Mesenchymal stem cell (in vitro differentiated cells and primary cell): ENCODE data around the gene RPS6KA1.

Source experiments
- DNase-seq: peaks from one replicate; pipeline ENCODE4 v3.0.0-alpha.2; 2013
- H2AFZ ChIP-seq: one replicate; pipeline ENCODE4 v1.6.1; 2013; ENCODE audit warnings: low read depth, mild to moderate bottlenecking, control low read depth, inconsistent platforms, low read length, moderate library complexity
- H2AK5ac ChIP-seq: 2 replicates; pipeline ENCODE4 v1.6.1; 2013; ENCODE audit warnings: low read length, moderate library complexity, mild to moderate bottlenecking, inconsistent platforms; ENCODE audit not compliant: severe bottlenecking
- H2BK120ac ChIP-seq: one replicate; pipeline ENCODE4 v1.6.1; 2013; ENCODE audit warnings: low read depth, mild to moderate bottlenecking, inconsistent platforms, low read length, moderate library complexity
- H2BK12ac ChIP-seq, 2 experiments: one replicate each; pipeline ENCODE4 v1.6.1; 2013; ENCODE audit warnings: inconsistent platforms in 2 of 2, low read length in 2 of 2, mild to moderate bottlenecking in 2 of 2, moderate library complexity in 2 of 2, control low read depth in 1 of 2
- H2BK15ac ChIP-seq: one replicate; pipeline ENCODE4 v1.6.1; 2013; ENCODE audit warnings: mild to moderate bottlenecking, low read depth, inconsistent platforms; ENCODE audit not compliant: poor library complexity, severe bottlenecking
- H2BK5ac ChIP-seq: 2 replicates; pipeline ENCODE4 v1.6.1; 2013; ENCODE audit warnings: low read depth, mild to moderate bottlenecking, low read length, control low read depth, inconsistent platforms; ENCODE audit not compliant: poor library complexity, severe bottlenecking
- H3K14ac ChIP-seq, 2 experiments: one replicate each; pipeline ENCODE4 v1.6.1; 2013; ENCODE audit warnings: inconsistent platforms in 2 of 2, low read length in 2 of 2, control low read depth in 1 of 2, mild to moderate bottlenecking in 1 of 2, moderate library complexity in 1 of 2
- H3K18ac ChIP-seq, 2 experiments: one replicate each; pipeline ENCODE4 v1.6.1; 2013; ENCODE audit warnings: inconsistent platforms in 2 of 2, low read length in 2 of 2, control low read depth in 1 of 2, low read depth in 1 of 2, mild to moderate bottlenecking in 1 of 2
- H3K23ac ChIP-seq, 2 experiments: one replicate each; pipeline ENCODE4 v1.6.1; 2013; ENCODE audit warnings: inconsistent platforms in 2 of 2, low read length in 2 of 2, mild to moderate bottlenecking in 2 of 2, moderate library complexity in 2 of 2, control low read depth in 1 of 2
- H3K27ac ChIP-seq: 2 replicates; pipeline ENCODE4 v1.5.1; 2013; ENCODE audit warnings: mild to moderate bottlenecking, moderate library complexity, low read length, control low read depth, inconsistent platforms; ENCODE audit not compliant: poor library complexity, severe bottlenecking
- H3K27me3 ChIP-seq, 2 experiments: 2 replicates each; pipeline versions ENCODE4 v1.6.1 to v1.7.0; 2013; ENCODE audit warnings: low read length in 2 of 2, mild to moderate bottlenecking in 2 of 2, moderate library complexity in 2 of 2, control low read depth in 1 of 2, inconsistent platforms in 1 of 2; ENCODE audit not compliant: control insufficient read depth in 1 of 2, insufficient read depth in 1 of 2
- H3K36me3 ChIP-seq, 2 experiments: 2 replicates each; pipeline versions ENCODE4 v1.6.1 to v1.7.0; 2013; ENCODE audit warnings: low read length in 2 of 2, control low read depth in 1 of 2, inconsistent platforms in 1 of 2, low read depth in 1 of 2, mild to moderate bottlenecking in 1 of 2; ENCODE audit not compliant: insufficient read depth in 2 of 2, control insufficient read depth in 1 of 2
- H3K4ac ChIP-seq, 2 experiments: one replicate each; pipeline ENCODE4 v1.6.1; 2013; ENCODE audit warnings: inconsistent platforms in 2 of 2, low read length in 2 of 2, mild to moderate bottlenecking in 2 of 2, moderate library complexity in 2 of 2, control low read depth in 1 of 2, low read depth in 1 of 2
- H3K4me1 ChIP-seq: 2 replicates; pipeline ENCODE4 v1.6.1; 2013; ENCODE audit warnings: low read depth, low read length, control low read depth; ENCODE audit not compliant: control insufficient read depth, insufficient read depth
- H3K4me2 ChIP-seq: 2 replicates; pipeline ENCODE4 v1.6.1; 2013; ENCODE audit warnings: low read length, mild to moderate bottlenecking, inconsistent platforms; ENCODE audit not compliant: poor library complexity, severe bottlenecking
- H3K4me3 ChIP-seq, 2 experiments: 2 replicates each; pipeline versions ENCODE4 v1.5.1 to v1.7.0; 2013; ENCODE audit warnings: low read length in 2 of 2, mild to moderate bottlenecking in 2 of 2, control low read depth in 1 of 2, low read depth in 1 of 2; ENCODE audit not compliant: insufficient read depth in 1 of 2
- H3K79me1 ChIP-seq: replicated peaks from 2 replicates; pipeline ENCODE4 v1.6.1; 2013; ENCODE audit warnings: mild to moderate bottlenecking, control low read depth, low read length, inconsistent platforms; ENCODE audit not compliant: poor library complexity, severe bottlenecking
- H3K9ac ChIP-seq: 2 replicates; pipeline ENCODE4 v1.7.0; 2013; ENCODE audit warnings: mild to moderate bottlenecking, low read length, moderate library complexity
- H3K9me3 ChIP-seq: 2 replicates; pipeline ENCODE4 v1.7.0; 2013; ENCODE audit warnings: mild to moderate bottlenecking, low read length; ENCODE audit not compliant: control insufficient read depth
- H4K8ac ChIP-seq: one replicate; pipeline ENCODE4 v1.6.1; 2013; ENCODE audit warnings: inconsistent platforms, mild to moderate bottlenecking, low read length, moderate library complexity
- H4K91ac ChIP-seq: one replicate; pipeline ENCODE4 v1.6.1; 2013; ENCODE audit warnings: mild to moderate bottlenecking, low read length, inconsistent platforms
- WGBS: methylation state at CpG from one replicate; pipeline ENCODE4 v1.1.7; 2013; ENCODE audit warnings: mixed read lengths; 5-methylcytosine and 5-hydroxymethylcytosine counted together

RPS6KA1 gene

GRCh38 chr1:26493267-26493666 lies 36.3 kb upstream of the RPS6KA1 start:
- H3K18ac ChIP-seq, result no peak overlapping the region
- H4K91ac ChIP-seq, result no peak overlapping the region
- no peak for DNase-seq
- no peak overlapping the region for H3K4ac ChIP-seq
- H2BK15ac ChIP-seq, result no peak overlapping the region
- H3K4me1 ChIP-seq, result no peaks in the 10 kb centered on the region
- H3K79me1 ChIP-seq, result no peaks in the 10 kb centered on the region
- 94% methylated on average over 2 of the region's 3 CpGs for WGBS
- H2BK12ac ChIP-seq, result no peak overlapping the region
- H2BK120ac ChIP-seq, result no peak overlapping the region
- H4K8ac ChIP-seq, result no peak overlapping the region
- no peak overlapping the region for H3K14ac ChIP-seq
- no peak overlapping the region for H3K9ac ChIP-seq
- no peak overlapping the region for H3K4me3 ChIP-seq
- H3K27ac ChIP-seq, result no peak overlapping the region
- no peak overlapping the region for H2AFZ ChIP-seq
- H3K27me3 ChIP-seq, result peaks cover 6% of the 10 kb centered on the region in 2 experiments
- H3K36me3 ChIP-seq, result no peaks in the 10 kb centered on the region
- H3K9me3 ChIP-seq, result no peaks in the 10 kb centered on the region
- no peak overlapping the region for H3K23ac ChIP-seq
- H2AK5ac ChIP-seq, result no peak overlapping the region
- no peak overlapping the region for H2BK5ac ChIP-seq
- H3K4me2 ChIP-seq, result no peak overlapping the region

- Histone ChIP-seq H3K27ac (no peak overlapping the region), H2AK5ac (no peak overlapping the region), H4K91ac (no peak overlapping the region), H3K9me3 (no peaks in the 10 kb centered on the region), H3K18ac (no peak overlapping the region), H2BK15ac (no peak overlapping the region), H3K79me1 (no peaks in the 10 kb centered on the region), H4K8ac (no peak overlapping the region), H3K14ac (no peak overlapping the region), H3K4me1 (no peaks in the 10 kb centered on the region), H2BK12ac (no peak overlapping the region), H2AFZ (no peak overlapping the region), H3K27me3 (peaks cover 6% of the 10 kb centered on the region in 2 experiments), H2BK5ac (no peak overlapping the region), H2BK120ac (no peak overlapping the region), H3K23ac (no peak overlapping the region), H3K9ac (no peak overlapping the region), H3K4me2 (no peak overlapping the region), H3K36me3 (no peaks in the 10 kb centered on the region), H3K4me3 (no peak overlapping the region), H3K4ac (no peak overlapping the region)
- 94% methylated on average over 2 of the region's 3 CpGs for whole genome bisulfite sequencing
- DNase-seq, result no peak
Measured at GRCh38 chr1:26493938-26494337, 35.6 kb upstream of the RPS6KA1 start.

GRCh38 chr1:26496861-26497260 lies 32.7 kb upstream of the RPS6KA1 start:
- Histone ChIP-seq H3K27ac (no peak overlapping the region), H3K9me3 (no peaks in the 10 kb centered on the region), H2BK15ac (no peak overlapping the region), H3K27me3 (peaks cover 3 to 6% of the 10 kb centered on the region in 2 experiments), H2BK12ac (no peak overlapping the region), H3K36me3 (no peaks in the 10 kb centered on the region), H4K91ac (no peak overlapping the region), H3K4me2 (no peak overlapping the region), H2AFZ (no peak overlapping the region), H3K79me1 (peaks cover 3% of the 10 kb centered on the region), H2AK5ac (no peak overlapping the region), H3K14ac (no peak overlapping the region), H3K23ac (no peak overlapping the region), H4K8ac (no peak overlapping the region), H3K18ac (no peak overlapping the region), H3K4me1 (peaks cover 3% of the 10 kb centered on the region), H3K4me3 (no peak overlapping the region), H2BK5ac (no peak overlapping the region), H3K4ac (no peak overlapping the region), H3K9ac (no peak overlapping the region), H2BK120ac (no peak overlapping the region)
- peak; percentile 23 for DNase-seq
- 62% methylated on average over 4 of the region's 4 CpGs for WGBS

GRCh38 chr1:26498894-26499293 lies 30.7 kb upstream of the RPS6KA1 start:
- H3K4ac ChIP-seq, result no peak overlapping the region
- H4K8ac ChIP-seq, result no peak overlapping the region
- no peak overlapping the region for H2BK120ac ChIP-seq

More at GRCh38 chr1:26498894-26499293, 30.7 kb upstream of the RPS6KA1 start:
- no peak for DNase-seq
- no peak overlapping the region for H3K18ac ChIP-seq
- H2BK15ac ChIP-seq, result no peak overlapping the region
- no peaks in the 10 kb centered on the region for H3K27me3 ChIP-seq
- H3K23ac ChIP-seq, result no peak overlapping the region
- H3K79me1 ChIP-seq, result peaks cover 3% of the 10 kb centered on the region
- no peaks in the 10 kb centered on the region for H3K9me3 ChIP-seq
- peaks cover 3% of the 10 kb centered on the region for H3K4me1 ChIP-seq
- no peak overlapping the region for H3K4me2 ChIP-seq
- no peak overlapping the region for H2BK12ac ChIP-seq
- no peak overlapping the region for H3K9ac ChIP-seq
- no peak overlapping the region for H2AFZ ChIP-seq
- no peak overlapping the region for H3K27ac ChIP-seq
- no peaks in the 10 kb centered on the region for H3K36me3 ChIP-seq
- H4K91ac ChIP-seq, result no peak overlapping the region
- over 99% methylated on average over 6 of the region's 7 CpGs for WGBS
- no peak overlapping the region for H2AK5ac ChIP-seq
- H3K14ac ChIP-seq, result no peak overlapping the region
- H3K4me3 ChIP-seq, result no peak overlapping the region
- no peak overlapping the region for H2BK5ac ChIP-seq
